Dedifferentiated amniotic fluid mesenchymal stem cell (primary cell): ENCODE results near the gene TSPEAR.

ENCODE experiments used
- DNase-seq: peaks from one replicate; pipeline ENCODE4 v3.0.0-alpha.2; 2016; ENCODE audit errors: extremely low spot score

Gene TSPEAR

GRCh38 chr21:44711327-44712202 lies at the start of gene TSPEAR:
TSS of gene TSPEAR (minus strand) at chr21:44711572. CDS start at chr21:44711514, 58 bp downstream.
- DNase-seq = no peak

- DNase-seq = no peak
These were observed 49.0 kb upstream of the TSPEAR start for GRCh38 chr21:44760376-44760775.

GRCh38 chr21:44759628-44760285 lies 48.4 kb upstream of the TSPEAR start:
- DNase-seq = no peak

GRCh38 chr21:44758781-44759627 lies 47.6 kb upstream of the TSPEAR start:
- no peak for DNase-seq

GRCh38 chr21:44758141-44758561 lies 46.8 kb upstream of the TSPEAR start:
- DNase-seq = no peak

- DNase-seq = no peak
These were observed 46.4 kb upstream of the TSPEAR start for GRCh38 chr21:44757731-44758130.

- no peak for DNase-seq
These were observed 45.2 kb upstream of the TSPEAR start for GRCh38 chr21:44756423-44757185.

- no peak for DNase-seq
These were observed 43.9 kb upstream of the TSPEAR start for GRCh38 chr21:44755227-44755626.

- no peak for DNase-seq
These were observed 42.0 kb upstream of the TSPEAR start for GRCh38 chr21:44753357-44753756.

GRCh38 chr21:44752671-44753235 lies 41.4 kb upstream of the TSPEAR start:
- no peak for DNase-seq

- no peak for DNase-seq
These were observed 40.6 kb upstream of the TSPEAR start for GRCh38 chr21:44751799-44752636.

- no peak for DNase-seq
These were observed 39.9 kb upstream of the TSPEAR start for GRCh38 chr21:44751186-44751798.

- DNase-seq = no peak
These were observed 39.3 kb upstream of the TSPEAR start for GRCh38 chr21:44750675-44751025.

- DNase-seq = no peak
These were observed 38.6 kb upstream of the TSPEAR start for GRCh38 chr21:44749759-44750674.

- no peak for DNase-seq
These were observed 37.9 kb upstream of the TSPEAR start for GRCh38 chr21:44749116-44749758.

- DNase-seq = no peak
These were observed 37.2 kb upstream of the TSPEAR start for GRCh38 chr21:44748621-44749020.

GRCh38 chr21:44742418-44743153 lies 31.2 kb upstream of the TSPEAR start:
- DNase-seq = no peak
